Neuronal stem cell (in vitro differentiated cells): ENCODE data around the gene C11orf24.

Source experiments
- DNase-seq: peaks from one replicate; pipeline ENCODE4 v3.0.0-alpha.2; 2013; ENCODE audit warnings: low spot score
- H2AFZ ChIP-seq: one replicate; pipeline ENCODE4 v1.6.1; 2013; ENCODE audit warnings: mild to moderate bottlenecking, low read length, inconsistent platforms
- H2AK5ac ChIP-seq: 2 replicates; pipeline ENCODE4 v1.6.1; 2013; ENCODE audit warnings: low read depth, mild to moderate bottlenecking, inconsistent platforms, low read length, moderate library complexity, mixed read lengths
- H2BK120ac ChIP-seq: 2 replicates; pipeline ENCODE4 v1.6.1; 2013; ENCODE audit warnings: low read depth, mild to moderate bottlenecking, inconsistent platforms, low read length, moderate library complexity, mixed read lengths
- H2BK12ac ChIP-seq: one replicate; pipeline ENCODE4 v1.6.1; 2013; ENCODE audit warnings: low read length, inconsistent platforms
- H2BK15ac ChIP-seq: 2 replicates; pipeline ENCODE4 v1.6.1; 2013; ENCODE audit warnings: mild to moderate bottlenecking, low read length, inconsistent platforms, mixed read lengths
- H2BK5ac ChIP-seq: one replicate; pipeline ENCODE4 v1.6.1; 2013; ENCODE audit warnings: inconsistent platforms, mild to moderate bottlenecking, low read length, moderate library complexity
- H3K14ac ChIP-seq: one replicate; pipeline ENCODE4 v1.6.1; 2013; ENCODE audit warnings: low read length, inconsistent platforms
- H3K18ac ChIP-seq: 2 replicates; pipeline ENCODE4 v1.6.1; 2013; ENCODE audit warnings: low read length, inconsistent platforms
- H3K23ac ChIP-seq: 2 replicates; pipeline ENCODE4 v1.6.1; 2013; ENCODE audit warnings: low read depth, mild to moderate bottlenecking, mixed read lengths, low read length, inconsistent platforms; ENCODE audit not compliant: poor library complexity
- H3K27ac ChIP-seq: replicated peaks from 3 replicates; pipeline ENCODE4 v1.5.1; 2013; ENCODE audit warnings: low read length, inconsistent platforms
- H3K27me3 ChIP-seq, 3 experiments: 2 replicates each; pipeline ENCODE4 v1.6.1; 2013; ENCODE audit warnings: low read length in 3 of 3, mild to moderate bottlenecking in 2 of 3, inconsistent platforms in 1 of 3, low read depth in 1 of 3, mixed read lengths in 1 of 3, moderate library complexity in 1 of 3; ENCODE audit not compliant: control insufficient read depth in 3 of 3, insufficient read depth in 3 of 3
- H3K36me3 ChIP-seq, 2 donors: replicated peaks in 1 of 2; 2 replicates each; pipeline ENCODE4 v1.6.1; 2013; ENCODE audit warnings: low read length in 2 of 2; ENCODE audit not compliant: control insufficient read depth in 2 of 2, insufficient read depth in 2 of 2
- H3K4ac ChIP-seq: 2 replicates; pipeline ENCODE4 v1.6.1; 2013; ENCODE audit warnings: inconsistent platforms, mild to moderate bottlenecking, low read length, moderate library complexity
- H3K4me1 ChIP-seq, 2 donors: 1 replicate in 1 of 2; 2 replicates in 1 of 2; pipeline ENCODE4 v1.6.1; 2013; ENCODE audit warnings: low read length in 2 of 2, low read depth in 1 of 2; ENCODE audit not compliant: control insufficient read depth in 2 of 2, insufficient read depth in 1 of 2
- H3K4me2 ChIP-seq: one replicate; pipeline ENCODE4 v1.6.1; 2013; ENCODE audit warnings: mild to moderate bottlenecking, low read length, inconsistent platforms; ENCODE audit not compliant: insufficient read depth, poor library complexity, severe bottlenecking
- H3K4me3 ChIP-seq, 2 donors: 2 replicates each; pipeline ENCODE4 v1.5.1; 2013; ENCODE audit warnings: low read length in 2 of 2, mild to moderate bottlenecking in 2 of 2, inconsistent platforms in 1 of 2, moderate library complexity in 1 of 2
- H3K79me1 ChIP-seq: one replicate; pipeline ENCODE4 v1.6.1; 2013; ENCODE audit warnings: low read depth, mild to moderate bottlenecking, inconsistent platforms, low read length, moderate library complexity
- H3K9ac ChIP-seq: one replicate; pipeline ENCODE4 v1.6.1; 2013; ENCODE audit warnings: mild to moderate bottlenecking, low read depth, low read length, inconsistent platforms; ENCODE audit not compliant: poor library complexity
- H3K9me3 ChIP-seq, 2 donors: replicated peaks in 1 of 2; 2 replicates each; pipeline versions ENCODE3 to v1.6.1; 2013; ENCODE audit warnings: low read length in 2 of 2, mild to moderate bottlenecking in 2 of 2, inconsistent platforms in 1 of 2, low read depth in 1 of 2, mixed read lengths in 1 of 2, moderate library complexity in 1 of 2; ENCODE audit not compliant: control insufficient read depth in 2 of 2, insufficient read depth in 1 of 2
- H4K8ac ChIP-seq: one replicate; pipeline ENCODE4 v1.6.1; 2013; ENCODE audit warnings: low read depth, mild to moderate bottlenecking, inconsistent platforms, low read length, moderate library complexity
- H4K91ac ChIP-seq: one replicate; pipeline ENCODE4 v1.6.1; 2013; ENCODE audit warnings: low read length, low read depth, mild to moderate bottlenecking, inconsistent platforms; ENCODE audit not compliant: poor library complexity
- WGBS, 2 donors: extraction: QIAGEN DNeasy Blood & Tissue Kit; methylation state at CpG; one replicate each; pipeline ENCODE4 v1.1.7; 2013; ENCODE audit warnings: missing lambda C conversion rate in 2 of 2, mixed read lengths in 1 of 2; ENCODE audit not compliant: insufficient read length in 2 of 2, insufficient replicate concordance in 1 of 2; ENCODE audit errors: extremely low coverage in 2 of 2; 5-methylcytosine and 5-hydroxymethylcytosine counted together

Gene C11orf24

GRCh38 chr11:68223275-68223674 is 48.5 kb downstream of the C11orf24 start:
- Histone ChIP-seq H3K9me3 (peaks cover 0 to 2% of the 10 kb centered on the region in 2 donors), H4K8ac (no peak overlapping the region), H2AFZ (no peak overlapping the region), H3K18ac (no peak overlapping the region), H3K27me3 (peaks cover 0 to 3% (median 0%) of the 10 kb centered on the region in 3 experiments), H3K9ac (no peak overlapping the region), H3K4me2 (no peak overlapping the region), H2BK5ac (no peak overlapping the region), H2BK15ac (no peak overlapping the region), H3K23ac (no peak overlapping the region), H4K91ac (no peak overlapping the region), H3K4ac (no peak overlapping the region), H3K4me1 (no peaks in the 10 kb centered on the region), H3K79me1 (peaks cover 3% of the 10 kb centered on the region), H2BK12ac (no peak overlapping the region), H3K36me3 (no peaks in the 10 kb centered on the region), H3K14ac (no peak overlapping the region), H2BK120ac (no peak overlapping the region), H3K27ac (no peak overlapping the region), H3K4me3 (no peak overlapping the region), H2AK5ac (no peak overlapping the region)
- WGBS, 2 donors = no CpG with 5 or more reads among the region's 6 CpGs
- no peak for DNase-seq

- H3K9ac ChIP-seq = no peak overlapping the region
- H3K27me3 ChIP-seq = peaks cover 0 to 1% (median 0%) of the 10 kb centered on the region in 3 experiments
- H4K8ac ChIP-seq = no peak overlapping the region
- no peak overlapping the region for H2BK5ac ChIP-seq
- H2BK12ac ChIP-seq = no peak overlapping the region
- H3K9me3 ChIP-seq = no peaks in the 10 kb centered on the region
- WGBS, 2 donors = no CpG with 5 or more reads among the region's 5 CpGs
- H2BK15ac ChIP-seq = no peak overlapping the region
- H4K91ac ChIP-seq = no peak overlapping the region
- H3K4me2 ChIP-seq = no peak overlapping the region
- no peak overlapping the region for H3K23ac ChIP-seq
- H3K14ac ChIP-seq = no peak overlapping the region
- DNase-seq = no peak
- H3K4me1 ChIP-seq = no peaks in the 10 kb centered on the region
- no peak overlapping the region for H3K27ac ChIP-seq
- H2BK120ac ChIP-seq = no peak overlapping the region
- no peak overlapping the region for H2AK5ac ChIP-seq
- H3K4me3 ChIP-seq = peak overlapping the region in 1 of 2 donors; percentile 66
- H2AFZ ChIP-seq = no peak overlapping the region
- H3K79me1 ChIP-seq = peaks cover 4% of the 10 kb centered on the region
- H3K18ac ChIP-seq = no peak overlapping the region
- no peaks in the 10 kb centered on the region for H3K36me3 ChIP-seq
- no peak overlapping the region for H3K4ac ChIP-seq
Measured at GRCh38 chr11:68221406-68221805, 50.4 kb downstream of the C11orf24 start.

DNA sequence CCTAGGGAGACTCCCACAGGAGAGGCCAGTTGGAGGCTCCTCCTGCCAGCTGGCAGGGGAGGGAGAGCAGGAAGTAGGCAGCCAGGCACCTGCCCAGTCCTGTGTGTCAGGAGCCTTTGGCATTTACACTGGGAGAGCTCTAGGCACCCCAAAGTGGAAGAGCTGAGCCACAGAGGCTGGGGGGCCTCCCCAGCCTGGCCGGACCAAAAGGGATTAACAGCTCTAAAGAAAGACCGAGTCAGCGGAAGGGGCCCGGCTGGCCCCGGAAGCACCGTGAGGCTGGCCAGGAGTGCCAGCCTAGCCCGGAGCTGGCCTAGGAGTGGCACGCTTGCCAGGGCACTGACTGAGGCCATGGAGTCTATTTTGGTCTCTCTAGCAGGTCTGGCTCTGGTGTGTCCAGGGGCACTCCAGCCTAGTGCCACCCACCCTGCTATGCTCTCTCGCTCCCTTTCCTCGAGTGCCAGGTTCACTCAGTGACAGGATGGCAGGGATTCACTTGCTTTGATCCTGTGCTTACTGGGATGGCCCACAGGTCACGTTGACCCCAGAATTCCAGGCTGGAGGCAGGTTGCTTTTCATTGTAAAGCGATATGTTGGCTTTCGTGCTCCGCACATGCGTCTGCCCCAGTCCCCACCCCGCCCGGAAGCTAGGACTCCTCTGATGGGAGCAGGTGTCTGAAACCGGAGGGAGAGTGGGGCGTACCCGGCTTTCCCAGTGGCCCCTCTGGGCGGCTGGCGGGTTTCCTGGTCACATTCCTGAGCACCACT is 55.4 kb downstream of the C11orf24 start:
- Histone ChIP-seq H2AK5ac (peak overlapping the region; percentile 70), H3K79me1 (peaks cover 7% of the 10 kb centered on the region), H3K9ac (no peak overlapping the region), H2AFZ (no peak overlapping the region), H3K23ac (no peak overlapping the region), H4K8ac (no peak overlapping the region), H2BK120ac (no peak overlapping the region), H2BK5ac (peak overlapping the region; percentile 5), H3K4me2 (no peak overlapping the region), H3K4ac (no peak overlapping the region), H3K14ac (no peak overlapping the region), H2BK15ac (peak overlapping the region; percentile 81), H3K27ac (no peak overlapping the region), H4K91ac (no peak overlapping the region), H2BK12ac (peak overlapping the region; percentile 8), H3K4me3 (no peak overlapping the region), H3K18ac (peak overlapping the region; percentile 55), H3K4me1 (peaks cover 7 to 9% of the 10 kb centered on the region in 2 donors), H3K27me3 (no peaks in the 10 kb centered on the region), H3K9me3 (no peaks in the 10 kb centered on the region), H3K36me3 (no peaks in the 10 kb centered on the region)
- no peak for DNase-seq
- WGBS, 2 donors = no CpG with 5 or more reads among the region's 22 CpGs

DNA sequence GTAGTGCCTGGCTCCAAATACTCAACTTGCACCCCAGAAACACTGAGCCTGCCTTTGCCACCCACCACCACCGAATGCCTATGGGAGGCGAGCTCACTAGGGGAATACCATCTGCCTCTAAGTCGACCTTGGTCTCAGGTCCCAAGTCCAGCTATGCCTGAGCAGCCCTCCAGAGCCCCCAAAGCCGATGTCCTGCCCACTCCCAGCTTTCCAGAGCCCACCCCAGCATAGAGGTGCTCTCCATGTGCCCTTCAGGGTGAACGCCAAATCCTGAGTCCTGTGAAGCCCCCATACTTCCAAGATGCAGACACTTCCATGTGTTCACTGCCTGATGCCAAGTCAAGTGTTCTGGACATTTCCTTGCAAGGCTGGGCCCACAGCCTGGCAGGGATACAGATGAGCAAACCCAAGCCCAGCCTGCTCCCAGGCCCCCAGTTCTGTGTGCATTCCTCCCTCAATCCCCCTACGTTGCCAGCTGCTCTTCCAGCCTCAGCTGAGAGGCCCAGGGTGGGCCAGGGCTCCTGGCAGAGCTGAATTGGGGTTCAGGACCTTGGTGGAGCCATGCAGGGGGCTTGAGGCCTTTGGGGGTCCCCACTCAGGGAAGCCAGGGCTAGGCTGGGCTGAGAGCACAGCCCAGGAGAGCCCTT is 56.1 kb downstream of the C11orf24 start:
- no peaks in the 10 kb centered on the region for H3K9me3 ChIP-seq
- no peak overlapping the region for H4K8ac ChIP-seq
- peaks cover 8 to 9% of the 10 kb centered on the region in 2 donors for H3K4me1 ChIP-seq
- H3K14ac ChIP-seq = no peak overlapping the region
- H3K23ac ChIP-seq = no peak overlapping the region
- H3K4me2 ChIP-seq = no peak overlapping the region
- H2AK5ac ChIP-seq = peak overlapping the region; percentile 44
- H3K27me3 ChIP-seq = no peaks in the 10 kb centered on the region
- no peak for DNase-seq
- peaks cover 7% of the 10 kb centered on the region for H3K79me1 ChIP-seq
- H2BK5ac ChIP-seq = peak overlapping the region; percentile 5
- no peak overlapping the region for H2BK12ac ChIP-seq
- H3K18ac ChIP-seq = peak overlapping the region; percentile 55
- no peak overlapping the region for H3K4ac ChIP-seq
- no peak overlapping the region for H2BK120ac ChIP-seq
- no CpG with 5 or more reads among the region's 6 CpGs for WGBS, 2 donors
- no peak overlapping the region for H2BK15ac ChIP-seq
- H3K9ac ChIP-seq = no peak overlapping the region
- H2AFZ ChIP-seq = no peak overlapping the region
- H3K4me3 ChIP-seq = no peak overlapping the region
- no peak overlapping the region for H3K27ac ChIP-seq
- no peaks in the 10 kb centered on the region for H3K36me3 ChIP-seq
- no peak overlapping the region for H4K91ac ChIP-seq
